A673 (cell line): ENCODE data around the gene CDK5RAP1.

Experiments
- CTCF ChIP-seq: fragments of 300-800, 200-600 bp; sonication (generic); conservative IDR thresholded peaks from 2 replicates; pipeline ENCODE4 v1.5.1; 2017; ENCODE audit warnings: low read depth, mild to moderate bottlenecking, antibody characterized with exemption, low read length, moderate library complexity, mixed read lengths
- EZH2 ChIP-seq: fragments of 200-600 bp; sonication (generic); IDR thresholded peaks from 2 replicates; pipeline ENCODE4 v1.6.1; 2017; ENCODE audit warnings: borderline replicate concordance, low read depth, mild to moderate bottlenecking, mixed read lengths, antibody characterized with exemption, low read length; ENCODE audit not compliant: poor library complexity, severe bottlenecking

- no peak for TF ChIP-seq CTCF
- no peak for TF ChIP-seq EZH2
Observed at GRCh38 chr20:33313686-33314314, 87.5 kb downstream of the CDK5RAP1 start.
